GM19025 (cell line): Measurements from ENCODE around the gene IMMP2L.

Experiments
- ATAC-seq: cut with Tn5 transposase; IDR thresholded peaks from one replicate; pipeline ENCODE4 v1.9.1; 2021; ENCODE audit warnings: mild to moderate bottlenecking, low read depth, moderate library complexity; ENCODE audit not compliant: unreplicated experiment

The IMMP2L gene

GRCh38 chr7:110801502-110801901 lies 760.8 kb downstream of the IMMP2L start:
- ATAC-seq = no peak

GRCh38 chr7:110800984-110801383 lies 761.3 kb downstream of the IMMP2L start:
- no peak for ATAC-seq

GRCh38 chr7:110797656-110798055 lies 764.6 kb downstream of the IMMP2L start:
- no peak for ATAC-seq

GRCh38 chr7:110790992-110791391 lies 771.3 kb downstream of the IMMP2L start:
- ATAC-seq = no peak

- no peak for ATAC-seq
Observed at GRCh38 chr7:110786328-110786965, 775.8 kb downstream of the IMMP2L start.

GRCh38 chr7:110784749-110785148 lies 777.5 kb downstream of the IMMP2L start:
- ATAC-seq = no peak

GRCh38 chr7:110780712-110781111 lies 781.6 kb downstream of the IMMP2L start:
- ATAC-seq = no peak

- no peak for ATAC-seq
Observed at GRCh38 chr7:110779339-110779738, 783.0 kb downstream of the IMMP2L start.

GRCh38 chr7:110775046-110775445 lies 787.2 kb downstream of the IMMP2L start:
- no peak for ATAC-seq

GRCh38 chr7:110774071-110774470 lies 788.2 kb downstream of the IMMP2L start:
- no peak for ATAC-seq

- no peak for ATAC-seq
Observed at GRCh38 chr7:110772615-110773014, 789.7 kb downstream of the IMMP2L start.

GRCh38 chr7:110771717-110772116 lies 790.6 kb downstream of the IMMP2L start:
- ATAC-seq = no peak

- no peak for ATAC-seq
Observed at GRCh38 chr7:110767550-110768110, 794.7 kb downstream of the IMMP2L start.

GRCh38 chr7:110766864-110767263 lies 795.4 kb downstream of the IMMP2L start:
- no peak for ATAC-seq

GRCh38 chr7:110764852-110765251 lies 797.4 kb downstream of the IMMP2L start:
- ATAC-seq = no peak

- ATAC-seq = no peak
Observed at GRCh38 chr7:110762546-110763225, 799.6 kb downstream of the IMMP2L start.

GRCh38 chr7:110760341-110760740 lies 802.0 kb downstream of the IMMP2L start:
- no peak for ATAC-seq

GRCh38 chr7:110759069-110759468 lies 803.2 kb downstream of the IMMP2L start:
- ATAC-seq = no peak

- ATAC-seq = no peak
Observed at GRCh38 chr7:110754649-110755048, 807.6 kb downstream of the IMMP2L start.

- ATAC-seq = no peak
Observed at GRCh38 chr7:110750931-110751605, 811.2 kb downstream of the IMMP2L start.

- ATAC-seq = no peak
Observed at GRCh38 chr7:110733221-110733620, 829.1 kb downstream of the IMMP2L start.
